HepG2 (cell line): ENCODE results near the gene ALDH4A1.

Experiments
- HNF4G ChIP-seq, 2 experiments: sonication (generic) in 1 of 2; formaldehyde crosslinking in 1 of 2; IDR thresholded peaks; 2 replicates each; pipeline versions ENCODE4 v1.4.0 to v1.6.1; 2011 to 2020; ENCODE audit warnings: borderline replicate concordance in 2 of 2, low read depth in 2 of 2, mild to moderate bottlenecking in 2 of 2, low read length in 1 of 2, missing genetic modification reagents in 1 of 2, moderate library complexity in 1 of 2
- TP53 ChIP-seq: sonication (generic); formaldehyde crosslinking; conservative IDR thresholded peaks from 2 replicates; pipeline ENCODE4 v1.4.0; 2020; ENCODE audit warnings: missing genetic modification reagents
- ZNF616 ChIP-seq: sonication (generic); formaldehyde crosslinking; IDR thresholded peaks from 2 replicates; pipeline ENCODE4 v1.5.0; 2020; ENCODE audit warnings: low read depth, mild to moderate bottlenecking, missing genetic modification reagents
- ZNF879 ChIP-seq: sonication (generic); formaldehyde crosslinking; IDR thresholded peaks from 2 replicates; pipeline ENCODE4 v1.8.1; 2023; ENCODE audit warnings: missing genetic modification reagents
- TF ChIP-seq, protein P1 (sequence below): IDR thresholded peaks from 2 replicates; pipeline ENCODE4 v1.6.1; 2012; ENCODE audit warnings: inconsistent platforms

DNA sequence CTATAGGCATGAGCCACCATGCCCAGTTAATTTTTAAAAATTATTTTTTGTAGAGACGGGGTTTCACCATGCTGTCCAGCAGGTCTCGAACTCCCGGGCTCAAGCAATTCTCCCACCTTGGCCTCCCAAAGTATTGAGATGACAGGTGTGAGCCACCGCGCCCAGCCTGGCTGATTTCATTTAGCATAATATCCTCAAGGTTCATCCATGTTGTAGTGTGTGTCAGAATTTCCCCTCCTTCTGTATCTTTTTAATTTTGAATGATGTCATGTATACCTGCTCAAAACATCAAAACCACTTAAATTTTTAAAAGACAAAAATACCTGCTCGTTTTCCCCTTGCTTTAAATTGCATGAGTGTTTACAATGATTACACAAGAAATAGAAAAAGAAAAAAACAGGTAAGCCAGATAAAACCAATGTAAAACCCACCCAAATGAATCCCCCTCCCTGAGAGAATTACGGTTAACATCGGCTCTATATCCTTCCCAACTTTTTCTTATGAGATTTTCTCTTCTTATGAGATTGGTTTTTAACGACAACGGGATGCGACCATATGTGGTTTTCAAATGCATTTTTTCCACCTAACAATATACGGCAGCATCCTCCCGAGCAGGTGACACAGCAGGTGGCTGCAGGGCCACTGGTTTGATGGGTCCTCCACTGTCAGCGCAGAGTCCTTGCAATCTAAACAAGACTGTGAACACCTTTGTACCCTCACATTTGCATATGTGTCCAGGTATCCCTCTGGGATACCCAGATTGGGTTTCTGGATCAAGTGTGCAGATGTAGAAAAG, 32.0 kb upstream of the ALDH4A1 start:
- no peak for TF ChIP-seq ZNF879 (CRISPR knock-in tag)
- no peak for TF ChIP-seq HNF4G (IDR thresholded peaks at IDR 0.05; ENCODE audit: borderline replicate concordance, low read depth, low read length)
- no peak for TF ChIP-seq HNF4G (CRISPR knock-in tag; IDR thresholded peaks at IDR 0.05; ENCODE audit: borderline replicate concordance, low read depth)
- TF ChIP-seq ZNF616 (CRISPR knock-in tag): no peak
- TF ChIP-seq, protein P1, sequence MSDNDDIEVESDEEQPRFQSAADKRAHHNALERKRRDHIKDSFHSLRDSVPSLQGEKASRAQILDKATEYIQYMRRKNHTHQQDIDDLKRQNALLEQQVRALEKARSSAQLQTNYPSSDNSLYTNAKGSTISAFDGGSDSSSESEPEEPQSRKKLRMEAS: no peak
- no peak for TF ChIP-seq TP53
